ENCODE data around the gene SORCS2. TPM values are rescaled to one million over a fixed set of nuclear protein-coding genes. Genes with fewer than 3 reads are reported as not detected.

The SORCS2 gene
- total RNA-seq, 4 donors from 2014 or later: 0.53 to 9.9 (median 0.90) TPM

DNA sequence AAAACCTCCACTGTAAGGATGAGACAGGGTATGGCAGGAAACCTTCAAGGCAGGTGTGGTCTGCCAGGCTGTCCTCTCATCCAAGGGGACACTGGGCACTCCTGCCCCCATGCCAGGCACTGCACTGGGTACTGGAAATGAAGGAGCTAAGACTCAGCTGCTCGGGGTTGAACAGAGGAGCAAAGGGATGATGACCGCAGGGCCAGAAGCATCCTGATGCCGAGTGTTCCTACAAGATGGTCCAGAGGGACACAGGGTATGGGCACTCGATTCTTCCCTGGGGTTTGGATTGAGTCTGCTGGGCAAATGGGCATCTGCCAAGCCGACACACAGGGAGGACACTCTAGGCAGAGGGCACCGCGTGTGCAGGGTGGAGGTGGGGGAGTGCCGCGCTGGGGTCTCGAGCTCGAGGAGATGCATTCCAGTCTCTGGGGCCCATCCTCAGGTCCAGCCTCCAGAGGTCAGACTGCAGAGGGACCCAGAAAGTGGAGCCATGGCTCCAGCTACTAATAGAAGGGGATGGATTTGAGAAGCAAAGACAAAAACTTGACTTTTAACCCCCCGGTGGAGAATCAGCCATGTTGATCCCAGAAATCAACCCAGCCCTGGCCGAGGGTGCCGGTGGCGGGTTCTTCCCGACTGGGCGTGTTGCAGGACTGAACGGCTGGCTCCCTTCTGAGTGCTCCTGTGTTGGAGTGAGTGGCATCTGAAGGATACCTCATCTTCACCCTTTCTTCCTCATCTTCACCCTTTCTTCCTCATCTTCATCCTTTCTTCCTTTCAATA is 500.3 kb downstream of the SORCS2 start:
- no peaks in the 10 kb centered on the region for H3K4me1 ChIP-seq
- no peaks in the 10 kb centered on the region for H3K36me3 ChIP-seq
- TF ChIP-seq, protein P1, sequence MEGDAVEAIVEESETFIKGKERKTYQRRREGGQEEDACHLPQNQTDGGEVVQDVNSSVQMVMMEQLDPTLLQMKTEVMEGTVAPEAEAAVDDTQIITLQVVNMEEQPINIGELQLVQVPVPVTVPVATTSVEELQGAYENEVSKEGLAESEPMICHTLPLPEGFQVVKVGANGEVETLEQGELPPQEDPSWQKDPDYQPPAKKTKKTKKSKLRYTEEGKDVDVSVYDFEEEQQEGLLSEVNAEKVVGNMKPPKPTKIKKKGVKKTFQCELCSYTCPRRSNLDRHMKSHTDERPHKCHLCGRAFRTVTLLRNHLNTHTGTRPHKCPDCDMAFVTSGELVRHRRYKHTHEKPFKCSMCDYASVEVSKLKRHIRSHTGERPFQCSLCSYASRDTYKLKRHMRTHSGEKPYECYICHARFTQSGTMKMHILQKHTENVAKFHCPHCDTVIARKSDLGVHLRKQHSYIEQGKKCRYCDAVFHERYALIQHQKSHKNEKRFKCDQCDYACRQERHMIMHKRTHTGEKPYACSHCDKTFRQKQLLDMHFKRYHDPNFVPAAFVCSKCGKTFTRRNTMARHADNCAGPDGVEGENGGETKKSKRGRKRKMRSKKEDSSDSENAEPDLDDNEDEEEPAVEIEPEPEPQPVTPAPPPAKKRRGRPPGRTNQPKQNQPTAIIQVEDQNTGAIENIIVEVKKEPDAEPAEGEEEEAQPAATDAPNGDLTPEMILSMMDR (IDR thresholded peaks at IDR 0.05): no peak
- no peak for TF ChIP-seq POLR2A (IDR thresholded peaks at IDR 0.05)
- no peak for DNase-seq
- H3K27me3 ChIP-seq: no peaks in the 10 kb centered on the region
- no peak overlapping the region for H3K27ac ChIP-seq
- H3K9me3 ChIP-seq: no peaks in the 10 kb centered on the region
- no peak overlapping the region for H3K4me3 ChIP-seq

DNA sequence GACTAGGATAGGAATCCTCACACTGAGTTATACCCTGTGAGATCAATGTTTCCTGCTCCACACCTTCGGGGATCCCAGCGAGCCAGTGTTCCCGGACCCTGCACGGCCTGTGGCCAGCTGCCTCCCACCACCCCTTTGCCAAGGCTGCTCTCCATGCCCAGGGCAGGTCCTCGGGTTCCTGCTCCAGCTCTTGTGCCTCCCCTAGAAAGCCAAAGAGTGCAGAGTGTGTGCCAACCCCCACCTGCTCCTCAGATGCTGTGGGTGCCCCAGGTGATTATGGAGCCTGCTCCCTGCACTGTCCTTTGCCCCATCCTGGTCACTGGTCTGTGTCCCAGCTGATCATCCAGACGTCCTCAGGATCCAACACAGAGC is 500.9 kb downstream of the SORCS2 start:
- Histone ChIP-seq H3K4me1 (no peaks in the 10 kb centered on the region), H3K27me3 (no peaks in the 10 kb centered on the region), H3K27ac (no peak overlapping the region), H3K9me3 (no peaks in the 10 kb centered on the region), H3K4me3 (no peak overlapping the region), H3K36me3 (no peaks in the 10 kb centered on the region)
- TF ChIP-seq POLR2A (IDR thresholded peaks at IDR 0.05): no peak
- TF ChIP-seq, protein P1 (IDR thresholded peaks at IDR 0.05): no peak
- no peak for DNase-seq

DNA sequence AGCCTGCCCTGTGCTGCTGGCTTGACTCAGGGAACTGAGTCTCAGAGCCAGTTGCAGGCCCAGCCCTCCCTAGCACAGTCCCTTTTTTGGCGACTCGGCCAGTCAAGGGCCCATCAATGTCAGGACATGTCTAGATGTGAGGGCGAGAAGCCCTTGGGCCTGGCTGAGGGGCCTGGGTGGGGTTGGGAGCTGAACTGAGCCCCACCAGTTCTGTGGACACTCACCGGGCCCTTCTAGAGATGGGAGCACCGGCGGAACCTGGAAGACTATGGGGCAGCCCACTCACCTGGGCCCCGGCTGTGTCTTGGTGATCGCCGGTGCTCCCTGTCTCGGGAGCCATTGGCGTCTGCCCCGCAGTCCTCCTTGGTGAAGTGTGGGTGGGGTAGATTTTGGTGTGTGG is 501.4 kb downstream of the SORCS2 start:
- no peaks in the 10 kb centered on the region for H3K27me3 ChIP-seq
- no peaks in the 10 kb centered on the region for H3K9me3 ChIP-seq
- no peaks in the 10 kb centered on the region for H3K36me3 ChIP-seq
- DNase-seq: no peak
- no peaks in the 10 kb centered on the region for H3K4me1 ChIP-seq
- H3K27ac ChIP-seq: no peak overlapping the region
- TF ChIP-seq, protein P1 (IDR thresholded peaks at IDR 0.05): no peak
- TF ChIP-seq POLR2A (IDR thresholded peaks at IDR 0.05): no peak
- no peak overlapping the region for H3K4me3 ChIP-seq

DNA sequence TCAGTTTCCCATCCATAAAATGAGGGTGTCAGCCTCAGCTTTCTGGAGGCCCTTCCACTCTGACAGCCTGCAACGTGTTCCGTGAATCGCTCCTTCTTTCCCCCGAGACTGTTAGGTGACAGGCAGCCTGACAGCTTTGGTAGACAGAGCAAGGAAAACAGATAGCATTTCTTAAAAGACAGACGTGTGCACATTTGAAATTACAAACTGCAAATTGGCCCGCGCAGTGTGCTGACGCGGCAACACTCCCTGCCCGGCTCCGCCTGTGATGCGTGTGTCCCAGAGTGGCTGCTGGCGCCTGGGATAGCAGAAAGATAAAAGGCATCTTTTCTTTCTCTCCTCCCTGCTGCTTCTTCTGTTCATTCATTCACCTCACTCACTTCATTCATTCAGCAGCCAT is 502.0 kb downstream of the SORCS2 start:
- Histone ChIP-seq H3K27me3 (no peaks in the 10 kb centered on the region), H3K36me3 (no peaks in the 10 kb centered on the region), H3K4me3 (no peak overlapping the region), H3K9me3 (no peaks in the 10 kb centered on the region), H3K4me1 (no peaks in the 10 kb centered on the region), H3K27ac (no peak overlapping the region)
- TF ChIP-seq POLR2A (IDR thresholded peaks at IDR 0.05): no peak
- TF ChIP-seq, protein P1 (IDR thresholded peaks at IDR 0.05): no peak
- no peak for DNase-seq

DNA sequence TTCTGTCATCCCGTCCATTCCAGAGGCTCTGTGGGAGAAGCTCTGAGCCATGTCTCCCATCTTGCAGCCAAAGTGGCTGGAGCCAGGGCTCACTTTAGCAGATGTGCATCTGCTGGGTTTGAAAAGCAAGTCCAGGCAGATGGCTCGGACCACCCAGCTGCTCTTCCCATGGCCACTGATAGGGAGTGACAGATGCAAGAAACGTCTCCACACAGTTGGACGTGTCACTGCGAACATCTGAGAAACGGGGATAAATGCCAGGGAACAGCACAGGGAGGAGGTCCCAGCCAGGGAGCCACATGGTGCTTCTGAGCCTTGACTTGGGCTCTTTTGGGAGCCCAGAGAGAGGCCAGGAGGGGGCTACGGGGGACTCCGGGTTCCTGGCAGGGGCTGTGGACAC is 505.0 kb downstream of the SORCS2 start:
- no peaks in the 10 kb centered on the region for H3K36me3 ChIP-seq
- TF ChIP-seq, protein P1 (IDR thresholded peaks at IDR 0.05): no peak
- TF ChIP-seq POLR2A (IDR thresholded peaks at IDR 0.05): no peak
- H3K27me3 ChIP-seq: no peaks in the 10 kb centered on the region
- no peak overlapping the region for H3K4me3 ChIP-seq
- no peak for DNase-seq
- H3K9me3 ChIP-seq: no peaks in the 10 kb centered on the region
- no peaks in the 10 kb centered on the region for H3K4me1 ChIP-seq
- H3K27ac ChIP-seq: peak overlapping the region in 1 of 4 donors; percentile 39

Data from Peyer's patch (tissue), 4 donors.